Left ventricle myocardium inferior (tissue), 1 donor: Measurements from ENCODE around the gene PLXNA4. TPM values are rescaled to one million over a fixed set of nuclear protein-coding genes. Genes with fewer than 3 reads are reported as not detected.
A peak's percentile ranks its signal among the peaks of the same experiment; 100 is the strongest.

Experiments
- DNase-seq: peaks from one replicate; pipeline ENCODE4 v3.0.0-alpha.2; 2020
- H3K27ac ChIP-seq: fragments of 200-600 bp; replicated peaks from 2 replicates; pipeline ENCODE4 v1.8.0; 2021
- H3K27me3 ChIP-seq: fragments of 200-600 bp; 2 replicates; pipeline ENCODE4 v1.8.0; 2021; ENCODE audit warnings: low read depth
- H3K36me3 ChIP-seq: fragments of 200-600 bp; 2 replicates; pipeline ENCODE4 v1.8.0; 2021
- H3K4me1 ChIP-seq: fragments of 200-600 bp; 2 replicates; pipeline ENCODE4 v1.8.0; 2021
- H3K4me3 ChIP-seq: fragments of 200-600 bp; 2 replicates; pipeline ENCODE4 v1.8.0; 2021; ENCODE audit warnings: mild to moderate bottlenecking, moderate library complexity
- H3K9me3 ChIP-seq: fragments of 200-600 bp; replicated peaks from 2 replicates; pipeline ENCODE4 v1.8.0; 2021
- CTCF ChIP-seq: fragments of 200-600 bp; IDR thresholded peaks from 2 replicates; pipeline ENCODE4 v1.8.0; 2021; ENCODE audit warnings: antibody characterized with exemption, mild to moderate bottlenecking, borderline replicate concordance
- intact Hi-C: fragments of 100-400 bp; cut with micrococcal nuclease; formaldehyde crosslinking; loops from one replicate; pipeline ENCODE4 v1.11.0; 2022
- total RNA-seq: library from RNA; stranded (reverse); fragmentation: NEBNext Ultra II Directional; extraction: Animal tissue kit (Norgen Biotek cat#: 25700); gene quantifications from one replicate; pipeline ENCODE4 v1.2.1, GENCODE V29; 2021
- donor health status: DM: no; HTN: yes; CAD: no; lungs with severe emphysema.

Gene PLXNA4
- total RNA-seq, 1 donor from 2014 or later, result 18.1 TPM

DNA sequence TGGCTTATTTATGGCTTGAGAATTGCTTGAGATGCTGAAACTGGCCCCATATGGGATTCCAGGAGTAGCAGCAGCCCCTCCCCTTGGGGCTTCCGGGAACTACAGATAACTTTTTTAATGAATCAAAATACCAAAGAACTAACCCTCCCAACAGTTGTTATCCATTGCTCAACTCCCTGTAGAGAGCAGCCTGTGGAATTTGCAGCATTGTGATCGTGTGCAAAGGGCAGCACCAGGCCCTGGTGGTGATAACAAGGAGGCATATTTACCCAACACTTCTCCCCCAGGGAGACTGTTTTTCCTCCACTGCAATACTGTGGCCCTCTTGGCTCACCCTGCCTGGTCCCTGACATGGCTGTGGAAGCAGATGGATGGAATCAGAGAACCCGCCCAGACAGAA is 196.2 kb downstream of the PLXNA4 start:
- TF ChIP-seq CTCF, result no peak
- peak; percentile 42 for DNase-seq
- Histone ChIP-seq H3K36me3 (no peaks in the 10 kb centered on the region), H3K4me3 (no peak overlapping the region), H3K27ac (peak overlapping the region; percentile 57), H3K27me3 (no peaks in the 10 kb centered on the region), H3K9me3 (no peaks in the 10 kb centered on the region), H3K4me1 (peaks cover 76% of the 10 kb centered on the region)
- intact Hi-C loops, result no loop called here

- Histone ChIP-seq H3K27me3 (no peaks in the 10 kb centered on the region), H3K9me3 (no peaks in the 10 kb centered on the region), H3K4me1 (peaks cover 75% of the 10 kb centered on the region), H3K27ac (peak overlapping the region; percentile 57), H3K36me3 (no peaks in the 10 kb centered on the region), H3K4me3 (no peak overlapping the region)
- intact Hi-C loops, result no loop called here
- DNase-seq, result no peak
- no peak for TF ChIP-seq CTCF
Measured at GRCh38 chr7:132379292-132379691, 197.0 kb downstream of the PLXNA4 start.

DNA sequence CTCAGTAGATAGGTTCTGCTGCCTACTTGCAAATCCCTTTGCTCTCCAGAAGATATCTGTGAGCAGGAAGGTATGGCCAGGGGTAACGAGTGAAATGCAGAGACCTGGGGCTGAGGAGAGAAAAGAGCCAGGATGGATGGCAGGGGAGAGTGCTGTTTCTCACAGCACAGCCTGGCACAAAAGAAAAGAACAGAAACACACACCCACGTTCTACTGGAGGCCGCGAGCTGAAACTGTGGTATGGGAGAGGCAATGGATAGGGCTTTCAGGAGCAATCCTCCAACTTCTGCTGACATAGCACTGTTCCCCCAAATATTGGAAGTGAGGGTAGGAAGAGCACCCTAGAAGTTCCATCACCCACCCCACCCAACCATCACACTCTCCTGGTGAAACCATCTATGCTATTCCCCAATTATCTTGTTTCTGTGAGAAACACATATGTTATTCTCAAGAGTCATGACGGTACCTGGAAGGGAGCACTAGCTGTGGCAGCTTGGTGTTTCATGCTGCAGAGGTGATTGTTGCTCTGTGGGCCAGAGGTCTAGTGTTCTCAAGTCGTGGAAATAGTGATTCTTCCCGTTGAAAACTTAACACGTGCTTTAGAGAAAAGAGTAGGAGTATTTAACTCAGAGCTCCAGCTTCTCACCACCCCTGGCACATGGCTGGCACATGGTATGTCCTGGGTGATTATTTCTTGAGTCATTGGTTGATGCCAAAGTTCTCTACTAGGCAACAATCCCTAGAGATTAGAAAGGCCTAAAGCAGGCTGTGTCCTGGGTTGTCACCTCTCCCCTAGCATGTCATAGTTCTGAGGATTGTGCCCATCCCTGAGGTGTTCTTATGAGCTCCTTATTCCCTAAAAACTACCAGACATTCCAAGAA is 198.3 kb downstream of the PLXNA4 start:
- Histone ChIP-seq H3K27me3 (no peaks in the 10 kb centered on the region), H3K36me3 (no peaks in the 10 kb centered on the region), H3K27ac (peak overlapping the region; percentile 63), H3K4me3 (no peak overlapping the region), H3K4me1 (peaks cover 70% of the 10 kb centered on the region), H3K9me3 (no peaks in the 10 kb centered on the region)
- TF ChIP-seq CTCF, result no peak
- no peak for DNase-seq
- intact Hi-C loops, result no loop called here

DNA sequence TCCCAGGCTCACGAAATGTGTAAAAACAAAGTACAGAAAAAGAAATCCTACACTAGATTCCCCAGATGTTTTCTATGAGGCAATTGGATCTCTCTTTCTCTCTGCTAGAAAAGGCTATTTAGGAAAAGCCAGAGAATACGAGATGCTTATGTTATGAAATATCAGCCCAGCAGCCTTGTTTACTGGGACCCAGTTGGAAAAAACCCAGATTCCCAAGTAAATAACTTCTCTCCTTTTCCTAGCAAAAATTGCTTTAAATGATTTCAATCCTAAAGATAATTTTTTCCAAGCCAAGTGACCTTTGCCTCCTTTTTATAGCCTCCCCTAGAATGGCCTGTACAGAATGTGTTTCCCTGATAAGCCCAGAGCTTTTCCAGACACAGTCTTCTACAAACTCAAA is 199.3 kb downstream of the PLXNA4 start:
- TF ChIP-seq CTCF, result no peak
- H3K36me3 ChIP-seq, result no peaks in the 10 kb centered on the region
- no peak overlapping the region for H3K4me3 ChIP-seq
- peaks cover 66% of the 10 kb centered on the region for H3K4me1 ChIP-seq
- intact Hi-C loops, result no loop called here
- no peak for DNase-seq
- H3K9me3 ChIP-seq, result no peaks in the 10 kb centered on the region
- no peaks in the 10 kb centered on the region for H3K27me3 ChIP-seq
- H3K27ac ChIP-seq, result peak overlapping the region; percentile 63

DNA sequence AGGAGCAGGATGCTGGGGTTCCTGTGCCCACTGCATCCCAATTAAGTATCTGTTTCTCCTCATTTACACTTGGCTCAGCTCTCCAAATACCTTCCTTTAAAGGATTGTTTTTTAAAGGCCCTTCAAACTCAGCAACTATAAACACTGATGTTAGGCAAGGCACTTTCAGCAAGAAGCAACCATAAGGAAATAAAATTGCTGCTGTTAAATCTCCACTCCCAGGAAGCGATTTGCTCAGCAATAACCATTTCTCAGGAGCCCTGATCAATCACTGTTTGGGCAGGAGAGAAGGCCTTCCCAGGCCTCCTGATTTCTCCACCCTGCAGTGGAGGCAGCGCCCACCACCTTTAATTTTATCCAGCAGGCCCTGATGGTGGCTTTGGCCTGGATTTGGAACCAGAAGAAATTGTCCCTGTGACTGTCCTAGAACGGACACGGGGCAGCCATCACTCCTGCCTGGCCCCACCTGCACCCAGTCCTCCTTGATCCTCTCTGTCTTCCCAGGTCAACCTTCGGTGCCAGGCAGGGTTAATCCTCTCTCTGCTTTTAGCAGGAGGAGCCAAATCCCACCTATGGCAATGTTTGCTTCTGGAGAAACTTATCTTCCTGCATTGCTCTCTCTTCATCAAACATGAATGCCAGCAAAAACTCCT is 199.8 kb downstream of the PLXNA4 start:
- H3K27ac ChIP-seq, result peak overlapping the region; percentile 63
- TF ChIP-seq CTCF, result no peak
- no peaks in the 10 kb centered on the region for H3K27me3 ChIP-seq
- DNase-seq, result no peak
- peaks cover 60% of the 10 kb centered on the region for H3K4me1 ChIP-seq
- H3K36me3 ChIP-seq, result no peaks in the 10 kb centered on the region
- H3K4me3 ChIP-seq, result no peak overlapping the region
- H3K9me3 ChIP-seq, result no peaks in the 10 kb centered on the region
- intact Hi-C loops, result no loop called here
